Nasal cavity respiratory epithelium epithelial cell of viscerocranial mucosa (primary cell): Measurements from ENCODE around the gene GTF2H2. TPM values are rescaled to one million over a fixed set of nuclear protein-coding genes. Genes with fewer than 3 reads are reported as not detected.

Experiments used
- total RNA-seq: library from RNA; depleted of rRNA; stranded (reverse); fragments of >200 nt; gene quantifications from 2 replicates; pipeline ENCODE4 v1.2.3, GENCODE V29; 2014

GTF2H2 gene
- total RNA-seq: 11.4 and 27.7 TPM in 2 replicates

GRCh38 chr5:71067262-71067928 lies at the start of gene GTF2H2:
Gene GTF2H2, minus strand, starts transcription at chr5:71067676. Its CDS starts 4,913 bp downstream, at chr5:71062763.

DNA sequence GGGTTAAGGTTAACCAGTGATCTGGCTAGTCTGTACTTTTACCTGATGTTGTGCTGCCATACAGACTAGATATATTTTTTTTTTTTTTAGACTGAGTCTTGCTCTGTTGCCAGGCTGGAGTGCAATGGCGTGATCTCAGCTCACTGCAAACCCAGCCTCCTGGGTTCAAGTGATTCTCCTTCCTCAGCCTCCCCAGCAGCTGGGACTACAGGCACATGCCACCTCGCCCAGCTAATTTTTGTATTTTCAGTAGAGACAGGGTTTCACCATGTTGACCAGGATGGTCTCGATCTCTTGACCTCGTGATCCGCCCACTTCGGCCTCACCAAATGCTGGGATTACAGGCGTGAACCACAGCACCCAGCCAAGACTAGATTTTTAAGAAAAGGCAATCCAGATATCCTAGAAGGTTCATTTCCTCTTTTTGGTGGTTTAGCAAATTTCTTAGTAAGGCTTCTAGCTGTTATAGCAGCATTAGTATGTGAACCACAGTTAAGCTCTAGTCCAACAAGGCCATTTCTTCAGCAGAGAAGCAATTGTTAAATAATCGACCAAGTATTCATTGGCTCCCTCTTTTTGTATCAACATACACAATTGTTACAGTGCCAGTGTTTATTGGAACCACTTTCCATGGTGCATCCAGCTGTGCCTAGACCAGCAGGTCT lies 42.1 kb downstream of the GTF2H2 start, which contains the start of gene NAIP:
NAIP (minus strand) TSS at position 51 of the 665 bp plus-strand sequence. CDS start 12,424 bp downstream, outside the sequence.

Other genes with a start within 250 kb of the GTF2H2 start
- 2.3 and 3.1 TPM in 2 replicates for gene SERF1A, start 167.0 kb downstream of the GTF2H2 start, total RNA-seq
- gene SMN1, start 142.6 kb downstream of the GTF2H2 start, total RNA-seq: 29.0 and 45.8 TPM in 2 replicates
- 0.34 and 0.78 TPM in 2 replicates for gene NAIP, start 42.3 kb downstream of the GTF2H2 start, total RNA-seq